ENCODE results near the gene LPCAT4.

DNA sequence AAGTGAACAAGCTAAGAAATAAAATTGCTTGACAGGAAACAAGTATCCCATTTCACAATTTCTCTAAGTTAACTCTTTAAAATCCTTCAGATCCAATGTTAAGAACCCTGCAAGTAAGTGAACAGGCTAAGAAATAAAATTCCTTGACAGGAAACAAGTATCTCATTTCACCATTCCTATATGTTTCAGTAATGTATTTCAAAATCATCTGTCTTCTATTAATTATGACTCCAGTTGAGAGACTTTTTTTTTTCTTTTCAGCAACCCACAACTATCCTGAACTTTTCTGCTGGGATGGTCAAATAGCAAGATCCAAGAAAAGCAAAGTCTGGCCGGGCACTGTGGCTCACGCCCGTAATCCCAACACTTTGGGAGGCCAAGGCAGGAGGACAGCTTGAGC lies 27.1 kb downstream of the LPCAT4 start:
- TF ChIP-seq, protein P1, sequence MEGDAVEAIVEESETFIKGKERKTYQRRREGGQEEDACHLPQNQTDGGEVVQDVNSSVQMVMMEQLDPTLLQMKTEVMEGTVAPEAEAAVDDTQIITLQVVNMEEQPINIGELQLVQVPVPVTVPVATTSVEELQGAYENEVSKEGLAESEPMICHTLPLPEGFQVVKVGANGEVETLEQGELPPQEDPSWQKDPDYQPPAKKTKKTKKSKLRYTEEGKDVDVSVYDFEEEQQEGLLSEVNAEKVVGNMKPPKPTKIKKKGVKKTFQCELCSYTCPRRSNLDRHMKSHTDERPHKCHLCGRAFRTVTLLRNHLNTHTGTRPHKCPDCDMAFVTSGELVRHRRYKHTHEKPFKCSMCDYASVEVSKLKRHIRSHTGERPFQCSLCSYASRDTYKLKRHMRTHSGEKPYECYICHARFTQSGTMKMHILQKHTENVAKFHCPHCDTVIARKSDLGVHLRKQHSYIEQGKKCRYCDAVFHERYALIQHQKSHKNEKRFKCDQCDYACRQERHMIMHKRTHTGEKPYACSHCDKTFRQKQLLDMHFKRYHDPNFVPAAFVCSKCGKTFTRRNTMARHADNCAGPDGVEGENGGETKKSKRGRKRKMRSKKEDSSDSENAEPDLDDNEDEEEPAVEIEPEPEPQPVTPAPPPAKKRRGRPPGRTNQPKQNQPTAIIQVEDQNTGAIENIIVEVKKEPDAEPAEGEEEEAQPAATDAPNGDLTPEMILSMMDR (IDR thresholded peaks at IDR 0.05) = no peak
- TF ChIP-seq POLR2A (IDR thresholded peaks at IDR 0.05) (no peak), EP300 (IDR thresholded peaks at IDR 0.05) (no peak)

All from ovary (tissue), 3 donors.